MM.1S (cell line): ENCODE results near the gene CFD.

Experiments
- DNase-seq: peaks from one replicate; pipeline ENCODE4 v3.0.0-alpha.2; 2015
- H2AFZ ChIP-seq: fragments of 300-600 bp; sonication (generic); 2 replicates; pipeline ENCODE4 v1.6.0; 2016; ENCODE audit warnings: antibody characterized with exemption, low read length
- H3F3A ChIP-seq: fragments of 300-600 bp; sonication (generic); 2 replicates; pipeline ENCODE4 v1.6.1; 2016; ENCODE audit warnings: mild to moderate bottlenecking, antibody characterized with exemption, low read length, moderate library complexity, mixed read lengths; ENCODE audit not compliant: insufficient read depth
- H3K27ac ChIP-seq: fragments of 300-600 bp; sonication (generic); 2 replicates; pipeline ENCODE4 v1.5.1; 2016; ENCODE audit warnings: mild to moderate bottlenecking, low read length
- H3K27me3 ChIP-seq: fragments of 300-600 bp; sonication (generic); replicated peaks from 2 replicates; pipeline ENCODE4 v1.6.0; 2016; ENCODE audit warnings: low read length; ENCODE audit not compliant: insufficient read depth
- H3K36me3 ChIP-seq: fragments of 300-600 bp; sonication (generic); replicated peaks from 2 replicates; pipeline ENCODE4 v1.6.1; 2016; ENCODE audit warnings: mild to moderate bottlenecking, low read length, mixed read lengths; ENCODE audit not compliant: insufficient read depth
- H3K4me1 ChIP-seq: fragments of 300-600 bp; sonication (generic); 2 replicates; pipeline ENCODE4 v1.6.1; 2016; ENCODE audit warnings: low read length, mixed read lengths
- H3K4me2 ChIP-seq: fragments of 300-600 bp; sonication (generic); 2 replicates; pipeline ENCODE4 v1.6.0; 2016; ENCODE audit warnings: low read depth, low read length
- H3K4me3 ChIP-seq: fragments of 300-600 bp; sonication (generic); 2 replicates; pipeline ENCODE4 v1.5.1; 2016; ENCODE audit warnings: low read length, mixed read lengths
- H3K79me2 ChIP-seq: fragments of 300-600 bp; sonication (generic); 2 replicates; pipeline ENCODE4 v1.6.1; 2016; ENCODE audit warnings: mixed run types, low read length, mixed read lengths
- H3K9ac ChIP-seq: fragments of 300-600 bp; sonication (generic); 2 replicates; pipeline ENCODE4 v1.6.1; 2016; ENCODE audit warnings: low read length, mixed read lengths
- H3K9me2 ChIP-seq: fragments of 300-600 bp; sonication (generic); replicated peaks from 2 replicates; pipeline ENCODE4 v1.6.1; 2016; ENCODE audit warnings: mild to moderate bottlenecking, low read length, mixed read lengths; ENCODE audit not compliant: insufficient read depth
- H3K9me3 ChIP-seq: fragments of 300-600 bp; sonication (generic); replicated peaks from 2 replicates; pipeline ENCODE4 v1.6.1; 2016; ENCODE audit warnings: mild to moderate bottlenecking, low read length, mixed read lengths; ENCODE audit not compliant: insufficient read depth
- H4K20me1 ChIP-seq: fragments of 300-600 bp; sonication (generic); 2 replicates; pipeline ENCODE4 v1.6.1; 2016; ENCODE audit warnings: mild to moderate bottlenecking, low read length, moderate library complexity, mixed read lengths; ENCODE audit not compliant: insufficient read depth
- CTCF ChIP-seq: fragments of 300-600 bp; sonication (generic); IDR thresholded peaks from 2 replicates; pipeline ENCODE4 v1.5.1; 2016; ENCODE audit warnings: antibody characterized with exemption, low read length, mixed read lengths
- EZH2 ChIP-seq: fragments of 300-600 bp; sonication (generic); optimal IDR thresholded peaks from 2 replicates; pipeline ENCODE3; 2017; ENCODE audit warnings: low read depth, mild to moderate bottlenecking, antibody characterized with exemption, low read length, mixed read lengths
- EZH2phosphoT487 ChIP-seq: fragments of 300-600 bp; sonication (generic); IDR thresholded peaks from 2 replicates; pipeline ENCODE4 v1.6.1; 2018; ENCODE audit warnings: antibody characterized with exemption, low read length

The CFD gene

GRCh38 chr19:873084-873483 is 13.6 kb downstream of the CFD start:
- no peaks in the 10 kb centered on the region for H3K27me3 ChIP-seq
- no peak overlapping the region for H3K4me3 ChIP-seq
- 0 out of 2 replicates have a peak, but pooled peaks cover 7% of the 10 kb centered on the region for H3K4me1 ChIP-seq
- H4K20me1 ChIP-seq: no peaks in the 10 kb centered on the region
- no peak overlapping the region for H2AFZ ChIP-seq
- H3K9ac ChIP-seq: no peak overlapping the region
- H3K9me3 ChIP-seq: no peaks in the 10 kb centered on the region
- H3K9me2 ChIP-seq: no peaks in the 10 kb centered on the region
- H3K79me2 ChIP-seq: no peaks in the 10 kb centered on the region
- H3K4me2 ChIP-seq: no peak overlapping the region
- DNase-seq: peak; percentile 48
- TF ChIP-seq EZH2: no peak
- no peak for TF ChIP-seq CTCF
- TF ChIP-seq EZH2phosphoT487: no peak
- H3K27ac ChIP-seq: no peak overlapping the region
- H3F3A ChIP-seq: peaks cover 8% of the 10 kb centered on the region; the same call in 1 of the 2 replicates
- no peaks in the 10 kb centered on the region for H3K36me3 ChIP-seq

GRCh38 chr19:873561-874041 is 14.1 kb downstream of the CFD start:
- Histone ChIP-seq H3K79me2 (no peaks in the 10 kb centered on the region), H3K36me3 (no peaks in the 10 kb centered on the region), H3F3A (peaks cover 8% of the 10 kb centered on the region; the same call in 1 of the 2 replicates), H4K20me1 (no peaks in the 10 kb centered on the region), H3K9me2 (no peaks in the 10 kb centered on the region), H3K9me3 (no peaks in the 10 kb centered on the region), H2AFZ (no peak overlapping the region), H3K4me3 (no peak overlapping the region), H3K27ac (no peak overlapping the region), H3K27me3 (no peaks in the 10 kb centered on the region), H3K9ac (no peak overlapping the region), H3K4me1 (0 out of 2 replicates have a peak, but pooled peaks cover 7% of the 10 kb centered on the region), H3K4me2 (no peak overlapping the region)
- no peak for DNase-seq
- TF ChIP-seq EZH2: no peak
- TF ChIP-seq EZH2phosphoT487: no peak
- no peak for TF ChIP-seq CTCF

GRCh38 chr19:875265-875879 is 15.9 kb downstream of the CFD start:
- no peak for TF ChIP-seq CTCF
- TF ChIP-seq EZH2phosphoT487: no peak
- TF ChIP-seq EZH2: no peak
- Histone ChIP-seq H3K9me3 (no peaks in the 10 kb centered on the region), H3K79me2 (no peaks in the 10 kb centered on the region), H4K20me1 (no peaks in the 10 kb centered on the region), H3F3A (peaks cover 8% of the 10 kb centered on the region; the same call in 1 of the 2 replicates), H3K27me3 (no peaks in the 10 kb centered on the region), H3K4me1 (0 out of 2 replicates have a peak, but pooled peaks cover 7% of the 10 kb centered on the region), H3K27ac (no peak overlapping the region), H3K4me3 (no peak overlapping the region), H3K4me2 (no peak overlapping the region), H3K36me3 (no peaks in the 10 kb centered on the region), H2AFZ (no peak overlapping the region), H3K9ac (no peak overlapping the region), H3K9me2 (no peaks in the 10 kb centered on the region)
- no peak for DNase-seq
